SK-N-MC (cell line): ENCODE results near the gene PPP1R3C.

Experiments
- FOXP2 ChIP-seq: optimal IDR thresholded peaks from 2 replicates; pipeline ENCODE3; 2011; ENCODE audit warnings: mild to moderate bottlenecking, moderate library complexity; ENCODE audit not compliant: insufficient read depth; ENCODE audit errors: extremely low read length, control extremely low read depth
- POLR2AphosphoS5 ChIP-seq: IDR thresholded peaks from 2 replicates; pipeline ENCODE4 v1.6.1; 2012; ENCODE audit warnings: mild to moderate bottlenecking, low read depth, low read length, borderline replicate concordance

GRCh38 chr10:91653219-91653870, 20.5 kb upstream of the PPP1R3C start:
- TF ChIP-seq POLR2AphosphoS5 (no peak), FOXP2 (no peak)
